ENCODE data around the gene SUSD4. TPM values are rescaled to one million over a fixed set of nuclear protein-coding genes. Genes with fewer than 3 reads are reported as not detected.

The SUSD4 gene
- total and polyA plus RNA-seq, 2 of the 8 experiments (the other 6 are each of a cell fraction or from before 2014, with no cell fraction given) = 3.9 to 5.2 TPM

DNA sequence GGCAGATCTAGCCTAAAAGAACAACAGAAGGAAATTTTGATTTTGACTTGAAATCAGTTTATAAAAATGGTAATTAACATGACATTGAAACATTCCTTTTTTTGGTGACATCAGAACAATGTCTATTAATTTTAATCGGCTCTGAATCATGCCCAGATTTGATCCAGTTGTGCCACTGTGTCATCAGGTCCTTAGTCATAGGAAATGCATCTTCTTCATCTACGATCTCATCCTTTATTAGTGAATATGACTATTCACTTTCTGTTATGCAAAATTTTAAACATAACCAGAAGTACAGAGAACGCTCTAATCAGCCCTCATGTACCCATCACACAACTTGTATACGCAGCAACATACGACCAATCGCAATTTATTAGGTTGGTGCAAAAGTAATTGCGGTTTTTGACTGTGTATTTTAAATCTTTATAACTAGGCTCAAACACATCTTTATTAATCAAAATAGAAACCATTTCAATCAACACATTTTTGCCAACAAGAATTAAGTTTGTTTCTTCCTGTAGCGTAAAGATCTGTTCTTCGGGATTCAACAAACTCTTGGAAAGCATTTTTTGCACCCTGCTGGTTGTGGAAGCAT lies 180.6 kb downstream of the SUSD4 start (continued):
- TF ChIP-seq, protein P1, sequence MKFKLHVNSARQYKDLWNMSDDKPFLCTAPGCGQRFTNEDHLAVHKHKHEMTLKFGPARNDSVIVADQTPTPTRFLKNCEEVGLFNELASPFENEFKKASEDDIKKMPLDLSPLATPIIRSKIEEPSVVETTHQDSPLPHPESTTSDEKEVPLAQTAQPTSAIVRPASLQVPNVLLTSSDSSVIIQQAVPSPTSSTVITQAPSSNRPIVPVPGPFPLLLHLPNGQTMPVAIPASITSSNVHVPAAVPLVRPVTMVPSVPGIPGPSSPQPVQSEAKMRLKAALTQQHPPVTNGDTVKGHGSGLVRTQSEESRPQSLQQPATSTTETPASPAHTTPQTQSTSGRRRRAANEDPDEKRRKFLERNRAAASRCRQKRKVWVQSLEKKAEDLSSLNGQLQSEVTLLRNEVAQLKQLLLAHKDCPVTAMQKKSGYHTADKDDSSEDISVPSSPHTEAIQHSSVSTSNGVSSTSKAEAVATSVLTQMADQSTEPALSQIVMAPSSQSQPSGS (IDR thresholded peaks at IDR 0.05; ENCODE audit: low read length) = no peak
- TF ChIP-seq CBX5 (IDR thresholded peaks at IDR 0.05; ENCODE audit: low read depth, low read length) = no peak
- no peak for TF ChIP-seq HDAC2 (IDR thresholded peaks at IDR 0.05; ENCODE audit: borderline replicate concordance in 1 of 2, low read depth in 2 of 2, low read length in 2 of 2)
- TF ChIP-seq SUZ12 (IDR thresholded peaks at IDR 0.05; ENCODE audit: low read length) = no peak
- TF ChIP-seq GTF2F1 (IDR thresholded peaks at IDR 0.05; ENCODE audit: borderline replicate concordance, low read depth, low read length) = no peak
- no peak for TF ChIP-seq FOSL1 (IDR thresholded peaks at IDR 0.05; ENCODE audit: insufficient read depth, low read depth, low read length)
- TF ChIP-seq, protein P2, sequence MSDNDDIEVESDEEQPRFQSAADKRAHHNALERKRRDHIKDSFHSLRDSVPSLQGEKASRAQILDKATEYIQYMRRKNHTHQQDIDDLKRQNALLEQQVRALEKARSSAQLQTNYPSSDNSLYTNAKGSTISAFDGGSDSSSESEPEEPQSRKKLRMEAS (IDR thresholded peaks at IDR 0.05) = no peak
- TF ChIP-seq RBBP5 (IDR thresholded peaks at IDR 0.05; ENCODE audit: borderline replicate concordance, low read depth, low read length) = no peak

All from H1 (cell line).